ENCODE results near the gene LOX. TPM values are rescaled to one million over a fixed set of nuclear protein-coding genes. Genes with fewer than 3 reads are reported as not detected.
"Not testable (repeated sequence)": the region's sequence is repeated elsewhere in the genome, so short reads cannot be mapped to it uniquely, and the experiment has no call there.

Gene LOX
- total RNA-seq, 2 experiments from 2014 or later = not detected

- no peaks in the 10 kb centered on the region for H3K4me1 Mint-ChIP-seq (ENCODE audit: low read depth)
- POLR2A ChIA-PET = interaction anchor here (0.6 kb wide), 1 partner anchor 1432 kb away, joined by 3 read pairs; no protein-coding TSS in a partner anchor
- ATAC-seq = no peak
- CTCF ChIA-PET = no interaction called here
- no peak for DNase-seq
- no peaks in the 10 kb centered on the region for H3K9me3 Mint-ChIP-seq (ENCODE audit: insufficient read depth)
- no peak overlapping the region for H3K4me3 Mint-ChIP-seq
- H3K27me3 Mint-ChIP-seq (ENCODE audit: low read depth) = peaks cover 6% of the 10 kb centered on the region
- H3K36me3 Mint-ChIP-seq (ENCODE audit: low read depth) = no peaks in the 10 kb centered on the region
- H3K27ac Mint-ChIP-seq = no peak overlapping the region
Observed at GRCh38 chr5:122112063-122112462, 34.0 kb upstream of the LOX start.

- H3K27me3 Mint-ChIP-seq (ENCODE audit: low read depth) = peaks cover 6% of the 10 kb centered on the region
- CTCF ChIA-PET = interaction anchor here (1.6 kb wide), 1 partner anchor 10 kb away, joined by 4 read pairs; no protein-coding TSS in a partner anchor
- H3K27ac Mint-ChIP-seq = no peak overlapping the region
- no peak overlapping the region for H3K4me3 Mint-ChIP-seq
- no peaks in the 10 kb centered on the region for H3K9me3 Mint-ChIP-seq (ENCODE audit: insufficient read depth)
- DNase-seq (no peak), ATAC-seq (no peak)
- no peaks in the 10 kb centered on the region for H3K36me3 Mint-ChIP-seq (ENCODE audit: low read depth)
- H3K4me1 Mint-ChIP-seq (ENCODE audit: low read depth) = no peaks in the 10 kb centered on the region
- POLR2A ChIA-PET = no interaction called here
Observed at GRCh38 chr5:122111460-122111859, 33.4 kb upstream of the LOX start.

- CTCF ChIA-PET = interaction anchor here (1.6 kb wide), 1 partner anchor 9 kb away, joined by 4 read pairs; no protein-coding TSS in a partner anchor
Observed at GRCh38 chr5:122110987-122111386, 32.9 kb upstream of the LOX start.

GRCh38 chr5:122107016-122107415, 29.0 kb upstream of the LOX start:
- no peak overlapping the region for H3K4me3 Mint-ChIP-seq
- ChIA-PET CTCF (no interaction called here), POLR2A (no interaction called here)
- no peaks in the 10 kb centered on the region for H3K9me3 Mint-ChIP-seq (ENCODE audit: insufficient read depth)
- peaks cover 6% of the 10 kb centered on the region for H3K27me3 Mint-ChIP-seq (ENCODE audit: low read depth)
- no peak overlapping the region for H3K27ac Mint-ChIP-seq
- no peaks in the 10 kb centered on the region for H3K36me3 Mint-ChIP-seq (ENCODE audit: low read depth)
- ATAC-seq (no peak), DNase-seq (no peak)
- H3K4me1 Mint-ChIP-seq (ENCODE audit: low read depth) = no peaks in the 10 kb centered on the region

More at GRCh38 chr5:122110987-122111386, 32.9 kb upstream of the LOX start:
- DNase-seq = no peak
- H3K27ac Mint-ChIP-seq = no peak overlapping the region
- no peaks in the 10 kb centered on the region for H3K36me3 Mint-ChIP-seq (ENCODE audit: low read depth)
- no peak overlapping the region for H3K4me3 Mint-ChIP-seq
- H3K4me1 Mint-ChIP-seq (ENCODE audit: low read depth) = no peaks in the 10 kb centered on the region
- peaks cover 6% of the 10 kb centered on the region for H3K27me3 Mint-ChIP-seq (ENCODE audit: low read depth)
- no peaks in the 10 kb centered on the region for H3K9me3 Mint-ChIP-seq (ENCODE audit: insufficient read depth)
- POLR2A ChIA-PET = no interaction called here
- ATAC-seq = no peak

- CTCF ChIA-PET = no interaction called here
- no peaks in the 10 kb centered on the region for H3K36me3 Mint-ChIP-seq (ENCODE audit: low read depth)
Observed at GRCh38 chr5:122105909-122106308, 27.9 kb upstream of the LOX start.

GRCh38 chr5:122102825-122103224, 24.8 kb upstream of the LOX start:
- Mint-ChIP-seq H3K27me3 (ENCODE audit: low read depth) (peaks cover 5% of the 10 kb centered on the region), H3K4me3 (no peak overlapping the region), H3K27ac (no peak overlapping the region), H3K9me3 (ENCODE audit: insufficient read depth) (no peaks in the 10 kb centered on the region), H3K36me3 (ENCODE audit: low read depth) (no peaks in the 10 kb centered on the region), H3K4me1 (ENCODE audit: low read depth) (no peaks in the 10 kb centered on the region)
- DNase-seq (no peak), ATAC-seq (no peak)
- ChIA-PET POLR2A (no interaction called here), CTCF (interaction anchor here (1.4 to 1.6 kb wide), 2 partner anchors 137 to 139 kb away, joined by 4 to 5 read pairs; no protein-coding TSS in a partner anchor)

More at GRCh38 chr5:122105909-122106308, 27.9 kb upstream of the LOX start:
- Mint-ChIP-seq H3K27me3 (ENCODE audit: low read depth) (peaks cover 8% of the 10 kb centered on the region), H3K27ac (no peak overlapping the region), H3K9me3 (ENCODE audit: insufficient read depth) (no peaks in the 10 kb centered on the region), H3K4me1 (ENCODE audit: low read depth) (no peaks in the 10 kb centered on the region), H3K4me3 (no peak overlapping the region)
- no peak for DNase-seq
- no peak for ATAC-seq
- POLR2A ChIA-PET = no interaction called here

GRCh38 chr5:122101636-122102285, 23.7 kb upstream of the LOX start:
- CTCF ChIA-PET = interaction anchor here (0.8 to 1.6 kb wide), 5 partner anchors 9 to 140 kb away, joined by 4 to 9 read pairs (median 4); partner anchors contain the start of gene SRFBP1
- H3K36me3 Mint-ChIP-seq (ENCODE audit: low read depth) = no peaks in the 10 kb centered on the region
- no peak overlapping the region for H3K27ac Mint-ChIP-seq
- peaks cover 3% of the 10 kb centered on the region for H3K27me3 Mint-ChIP-seq (ENCODE audit: low read depth)
- H3K4me3 Mint-ChIP-seq = no peak overlapping the region
- no peaks in the 10 kb centered on the region for H3K9me3 Mint-ChIP-seq (ENCODE audit: insufficient read depth)
- ATAC-seq (no peak), DNase-seq (no peak)
- POLR2A ChIA-PET = no interaction called here
- no peaks in the 10 kb centered on the region for H3K4me1 Mint-ChIP-seq (ENCODE audit: low read depth)

GRCh38 chr5:122099060-122099790, 21.2 kb upstream of the LOX start:
- Mint-ChIP-seq H3K4me3 (no peak overlapping the region), H3K4me1 (ENCODE audit: low read depth) (no peaks in the 10 kb centered on the region), H3K36me3 (ENCODE audit: low read depth) (no peaks in the 10 kb centered on the region), H3K27ac (no peak overlapping the region), H3K27me3 (ENCODE audit: low read depth) (peaks cover 3% of the 10 kb centered on the region), H3K9me3 (ENCODE audit: insufficient read depth) (no peaks in the 10 kb centered on the region)
- no peak for DNase-seq
- ATAC-seq = no peak
- ChIA-PET POLR2A (no interaction called here), CTCF (no interaction called here)

GRCh38 chr5:122097391-122097790, 19.3 kb upstream of the LOX start:
- POLR2A ChIA-PET = no interaction called here

GRCh38 chr5:122095158-122095557, 17.1 kb upstream of the LOX start:
- H3K9me3 Mint-ChIP-seq (ENCODE audit: insufficient read depth) = no peaks in the 10 kb centered on the region
- CTCF ChIA-PET = no interaction called here
- H3K4me3 Mint-ChIP-seq = no peak overlapping the region
- ATAC-seq (no peak), DNase-seq (no peak)
- no peaks in the 10 kb centered on the region for H3K4me1 Mint-ChIP-seq (ENCODE audit: low read depth)
- H3K36me3 Mint-ChIP-seq (ENCODE audit: low read depth) = no peaks in the 10 kb centered on the region
- H3K27ac Mint-ChIP-seq = no peak overlapping the region
- no peaks in the 10 kb centered on the region for H3K27me3 Mint-ChIP-seq (ENCODE audit: low read depth)
- POLR2A ChIA-PET = no interaction called here

More at GRCh38 chr5:122097391-122097790, 19.3 kb upstream of the LOX start:
- Mint-ChIP-seq H3K36me3 (ENCODE audit: low read depth) (no peaks in the 10 kb centered on the region), H3K4me1 (ENCODE audit: low read depth) (no peaks in the 10 kb centered on the region), H3K4me3 (no peak overlapping the region), H3K27me3 (ENCODE audit: low read depth) (peaks cover 3% of the 10 kb centered on the region), H3K27ac (no peak overlapping the region), H3K9me3 (ENCODE audit: insufficient read depth) (no peaks in the 10 kb centered on the region)
- ATAC-seq = no peak
- DNase-seq = no peak
- CTCF ChIA-PET = no interaction called here

- H3K4me1 Mint-ChIP-seq (ENCODE audit: low read depth); CTCF ChIA-PET; ATAC-seq; DNase-seq; H3K9me3 Mint-ChIP-seq (ENCODE audit: insufficient read depth); H3K36me3 Mint-ChIP-seq (ENCODE audit: low read depth); H3K4me3 Mint-ChIP-seq; H3K27me3 Mint-ChIP-seq (ENCODE audit: low read depth); POLR2A ChIA-PET; H3K27ac Mint-ChIP-seq: not testable (repeated sequence)
Observed at GRCh38 chr5:122094251-122094650, 16.2 kb upstream of the LOX start.

- DNase-seq (no peak), ATAC-seq (no peak)
- Mint-ChIP-seq H3K9me3 (ENCODE audit: insufficient read depth) (no peaks in the 10 kb centered on the region), H3K27ac (no peak overlapping the region), H3K4me1 (ENCODE audit: low read depth) (no peaks in the 10 kb centered on the region), H3K36me3 (ENCODE audit: low read depth) (no peaks in the 10 kb centered on the region), H3K27me3 (ENCODE audit: low read depth) (peaks cover 1% of the 10 kb centered on the region), H3K4me3 (no peak overlapping the region)
- POLR2A ChIA-PET = no interaction called here
- CTCF ChIA-PET = no interaction called here
Observed at GRCh38 chr5:122093415-122094180, 15.5 kb upstream of the LOX start.

Measured in activated CD8-positive, alpha-beta T cell treated with anti-CD3 and anti-CD28 coated beads, Interleukin-2, amount 10 ng/mL, durations not matched to agents 7 days and 5 days (primary cell).